Measurements from ENCODE around the gene SEM1.

The SEM1 gene

GRCh38 chr7:96710544-96710943 is 898 bp upstream of the SEM1 start:
- Histone ChIP-seq H3K4me2 (peak overlapping the region; percentile 72), H2AFZ (ENCODE audit: low read depth) (peak overlapping the region; percentile 96)

GRCh38 chr7:96708872-96709271 is 774 bp downstream of the SEM1 start:
- peak overlapping the region; percentile 94 for H3K27ac ChIP-seq

More at GRCh38 chr7:96710544-96710943, 898 bp upstream of the SEM1 start:
- H4K20me1 ChIP-seq (ENCODE audit: insufficient read depth) = no peaks in the 10 kb centered on the region
- H3K4me3 ChIP-seq (IDR thresholded peaks at IDR 0.05; ENCODE audit: insufficient read depth, low read depth, low read length) = no peak overlapping the region
- H3K4me1 ChIP-seq (ENCODE audit: low read depth, poor library complexity, severe bottlenecking) = peaks cover 24% of the 10 kb centered on the region
- H3K27ac ChIP-seq = no peak overlapping the region
- no peak overlapping the region for H3K9ac ChIP-seq
- no peak for TF ChIP-seq CTCF (conservative IDR thresholded peaks at IDR 0.05; ENCODE audit: low read depth, low read length)
- peaks cover 42% of the 10 kb centered on the region for H3K79me2 ChIP-seq (ENCODE audit: insufficient read depth, low read depth)
- no peaks in the 10 kb centered on the region for H3K36me3 ChIP-seq (ENCODE audit: insufficient read depth)
- no peaks in the 10 kb centered on the region for H3K27me3 ChIP-seq (ENCODE audit: insufficient read depth, low read depth)

GRCh38 chr7:96707901-96708774 is 1.5 kb downstream of the SEM1 start:
- H3K4me1 ChIP-seq (ENCODE audit: low read depth, poor library complexity, severe bottlenecking) = peaks cover 24% of the 10 kb centered on the region
- TF ChIP-seq CTCF (conservative IDR thresholded peaks at IDR 0.05; ENCODE audit: low read depth, low read length) = no peak
- H4K20me1 ChIP-seq (ENCODE audit: insufficient read depth) = peaks cover 3% of the 10 kb centered on the region; the same call in 1 of the 2 replicates
- H2AFZ ChIP-seq (ENCODE audit: low read depth) = no peak overlapping the region
- H3K27ac ChIP-seq = no peak overlapping the region
- no peak overlapping the region for H3K4me3 ChIP-seq (IDR thresholded peaks at IDR 0.05; ENCODE audit: insufficient read depth, low read depth, low read length)
- no peaks in the 10 kb centered on the region for H3K36me3 ChIP-seq (ENCODE audit: insufficient read depth)
- H3K4me2 ChIP-seq = peak overlapping the region; percentile 72
- no peaks in the 10 kb centered on the region for H3K27me3 ChIP-seq (ENCODE audit: insufficient read depth, low read depth)
- peak overlapping the region; percentile 95; the same call in 1 of the 2 replicates for H3K9ac ChIP-seq
- peaks cover 66% of the 10 kb centered on the region for H3K79me2 ChIP-seq (ENCODE audit: insufficient read depth, low read depth)

More at GRCh38 chr7:96708872-96709271, 774 bp downstream of the SEM1 start:
- no peaks in the 10 kb centered on the region for H3K27me3 ChIP-seq (ENCODE audit: insufficient read depth, low read depth)
- H3K79me2 ChIP-seq (ENCODE audit: insufficient read depth, low read depth) = peaks cover 58% of the 10 kb centered on the region
- H3K4me1 ChIP-seq (ENCODE audit: low read depth, poor library complexity, severe bottlenecking) = peaks cover 24% of the 10 kb centered on the region
- H3K9ac ChIP-seq = peak overlapping the region; percentile 95
- TF ChIP-seq CTCF (conservative IDR thresholded peaks at IDR 0.05; ENCODE audit: low read depth, low read length) = no peak
- peak overlapping the region; percentile 96 for H2AFZ ChIP-seq (ENCODE audit: low read depth)
- H3K36me3 ChIP-seq (ENCODE audit: insufficient read depth) = no peaks in the 10 kb centered on the region
- no peak overlapping the region for H3K4me3 ChIP-seq (IDR thresholded peaks at IDR 0.05; ENCODE audit: insufficient read depth, low read depth, low read length)
- H3K4me2 ChIP-seq = peak overlapping the region; percentile 72
- H4K20me1 ChIP-seq (ENCODE audit: insufficient read depth) = no peaks in the 10 kb centered on the region

GRCh38 chr7:96701258-96701657 is 8.4 kb downstream of the SEM1 start:
- H3K36me3 ChIP-seq (ENCODE audit: insufficient read depth) = no peaks in the 10 kb centered on the region
- no peak for TF ChIP-seq CTCF (conservative IDR thresholded peaks at IDR 0.05; ENCODE audit: low read depth, low read length)
- no peak overlapping the region for H3K9ac ChIP-seq
- peaks cover 97% of the 10 kb centered on the region for H3K79me2 ChIP-seq (ENCODE audit: insufficient read depth, low read depth)
- H2AFZ ChIP-seq (ENCODE audit: low read depth) = no peak overlapping the region
- H3K4me3 ChIP-seq (IDR thresholded peaks at IDR 0.05; ENCODE audit: insufficient read depth, low read depth, low read length) = no peak overlapping the region
- H3K4me1 ChIP-seq (ENCODE audit: low read depth, poor library complexity, severe bottlenecking) = no peaks in the 10 kb centered on the region
- H3K27me3 ChIP-seq (ENCODE audit: insufficient read depth, low read depth) = no peaks in the 10 kb centered on the region
- H4K20me1 ChIP-seq (ENCODE audit: insufficient read depth) = peaks cover 3% of the 10 kb centered on the region; the same call in 1 of the 2 replicates
- no peak overlapping the region for H3K4me2 ChIP-seq
- no peak overlapping the region for H3K27ac ChIP-seq
